Trophoblast cell (in vitro differentiated cells and primary cell): Measurements from ENCODE around the gene MRPL53.
A peak's percentile ranks its signal among the peaks of the same experiment; 100 is the strongest.

Experiments
- DNase-seq, 2 donors: peaks; one replicate each; pipeline ENCODE4 v3.0.0-alpha.2; 2016
- H2AFZ ChIP-seq: 2 replicates; pipeline ENCODE4 v1.6.1; 2013; ENCODE audit warnings: low read length, moderate library complexity, mild to moderate bottlenecking; ENCODE audit not compliant: insufficient read depth, poor library complexity
- H2AK5ac ChIP-seq: 2 replicates; pipeline ENCODE4 v1.6.1; 2013; ENCODE audit warnings: mild to moderate bottlenecking, low read length
- H2BK120ac ChIP-seq: 2 replicates; pipeline ENCODE4 v1.6.1; 2013; ENCODE audit warnings: low read length, mild to moderate bottlenecking, moderate library complexity; ENCODE audit not compliant: insufficient read depth, poor library complexity
- H2BK12ac ChIP-seq: 2 replicates; pipeline ENCODE4 v1.6.1; 2013; ENCODE audit warnings: mild to moderate bottlenecking, low read length, moderate library complexity
- H2BK5ac ChIP-seq: 2 replicates; pipeline ENCODE4 v1.6.1; 2013; ENCODE audit warnings: low read length, low read depth, moderate library complexity, mild to moderate bottlenecking; ENCODE audit not compliant: poor library complexity
- H3K14ac ChIP-seq: 2 replicates; pipeline ENCODE4 v1.6.1; 2013; ENCODE audit warnings: mild to moderate bottlenecking, low read length
- H3K18ac ChIP-seq: 2 replicates; pipeline ENCODE4 v1.6.1; 2013; ENCODE audit warnings: mild to moderate bottlenecking, low read length
- H3K23ac ChIP-seq: 2 replicates; pipeline ENCODE4 v1.6.1; 2013; ENCODE audit warnings: low read length
- H3K27ac ChIP-seq: 2 replicates; pipeline ENCODE4 v1.5.1; 2013; ENCODE audit warnings: low read depth, mild to moderate bottlenecking, inconsistent platforms, low read length, moderate library complexity
- H3K27me3 ChIP-seq: 2 replicates; pipeline ENCODE4 v1.6.1; 2013; ENCODE audit warnings: inconsistent platforms, mild to moderate bottlenecking, low read length, moderate library complexity; ENCODE audit not compliant: insufficient read depth
- H3K36me3 ChIP-seq, 2 experiments: 1 replicate in 1 of 2; 2 replicates in 1 of 2; pipeline ENCODE4 v1.6.1; 2013; ENCODE audit warnings: low read length in 2 of 2, mild to moderate bottlenecking in 2 of 2, moderate library complexity in 1 of 2; ENCODE audit not compliant: insufficient read depth in 2 of 2, control insufficient read depth in 1 of 2
- H3K4ac ChIP-seq: 2 replicates; pipeline ENCODE4 v1.6.1; 2013; ENCODE audit warnings: low read depth, mild to moderate bottlenecking, low read length, moderate library complexity
- H3K4me1 ChIP-seq, 2 experiments: 1 replicate in 1 of 2; 2 replicates in 1 of 2; pipeline ENCODE4 v1.6.1; 2013; ENCODE audit warnings: low read length in 2 of 2, mild to moderate bottlenecking in 2 of 2, moderate library complexity in 1 of 2; ENCODE audit not compliant: insufficient read depth in 2 of 2, control insufficient read depth in 1 of 2
- H3K4me2 ChIP-seq: 2 replicates; pipeline ENCODE4 v1.6.1; 2013; ENCODE audit warnings: inconsistent platforms, mild to moderate bottlenecking, low read length, moderate library complexity
- H3K4me3 ChIP-seq: 2 replicates; pipeline ENCODE4 v1.5.1; 2013; ENCODE audit warnings: mild to moderate bottlenecking, low read depth, low read length, inconsistent platforms
- H3K79me1 ChIP-seq: one replicate; pipeline ENCODE4 v1.6.1; 2013; ENCODE audit warnings: low read length
- H3K79me2 ChIP-seq: 2 replicates; pipeline ENCODE4 v1.6.1; 2013; ENCODE audit warnings: low read length, mild to moderate bottlenecking; ENCODE audit not compliant: control insufficient read depth, insufficient read depth, poor library complexity
- H3K9ac ChIP-seq: 2 replicates; pipeline ENCODE4 v1.6.1; 2013; ENCODE audit warnings: mild to moderate bottlenecking, low read length
- H3K9me3 ChIP-seq: 2 replicates; pipeline ENCODE4 v1.6.1; 2013; ENCODE audit warnings: low read depth, mild to moderate bottlenecking, control low read depth, inconsistent platforms, low read length; ENCODE audit not compliant: insufficient read depth
- H4K12ac ChIP-seq: 2 replicates; pipeline ENCODE4 v1.6.1; 2013; ENCODE audit warnings: low read depth, mild to moderate bottlenecking, low read length, moderate library complexity
- H4K8ac ChIP-seq: 2 replicates; pipeline ENCODE4 v1.6.1; 2013; ENCODE audit warnings: low read depth, mild to moderate bottlenecking, low read length, moderate library complexity
- H4K91ac ChIP-seq: one replicate; pipeline ENCODE4 v1.6.1; 2013; ENCODE audit warnings: low read depth, mild to moderate bottlenecking, low read length, moderate library complexity
- WGBS: extraction: QIAGEN DNeasy Blood & Tissue Kit; methylation state at CpG from one replicate; pipeline ENCODE4 v1.1.7; 2013; ENCODE audit warnings: missing lambda C conversion rate; ENCODE audit not compliant: insufficient read length, insufficient coverage; ENCODE audit errors: extremely low coverage; 5-methylcytosine and 5-hydroxymethylcytosine counted together

MRPL53 gene

DNA sequence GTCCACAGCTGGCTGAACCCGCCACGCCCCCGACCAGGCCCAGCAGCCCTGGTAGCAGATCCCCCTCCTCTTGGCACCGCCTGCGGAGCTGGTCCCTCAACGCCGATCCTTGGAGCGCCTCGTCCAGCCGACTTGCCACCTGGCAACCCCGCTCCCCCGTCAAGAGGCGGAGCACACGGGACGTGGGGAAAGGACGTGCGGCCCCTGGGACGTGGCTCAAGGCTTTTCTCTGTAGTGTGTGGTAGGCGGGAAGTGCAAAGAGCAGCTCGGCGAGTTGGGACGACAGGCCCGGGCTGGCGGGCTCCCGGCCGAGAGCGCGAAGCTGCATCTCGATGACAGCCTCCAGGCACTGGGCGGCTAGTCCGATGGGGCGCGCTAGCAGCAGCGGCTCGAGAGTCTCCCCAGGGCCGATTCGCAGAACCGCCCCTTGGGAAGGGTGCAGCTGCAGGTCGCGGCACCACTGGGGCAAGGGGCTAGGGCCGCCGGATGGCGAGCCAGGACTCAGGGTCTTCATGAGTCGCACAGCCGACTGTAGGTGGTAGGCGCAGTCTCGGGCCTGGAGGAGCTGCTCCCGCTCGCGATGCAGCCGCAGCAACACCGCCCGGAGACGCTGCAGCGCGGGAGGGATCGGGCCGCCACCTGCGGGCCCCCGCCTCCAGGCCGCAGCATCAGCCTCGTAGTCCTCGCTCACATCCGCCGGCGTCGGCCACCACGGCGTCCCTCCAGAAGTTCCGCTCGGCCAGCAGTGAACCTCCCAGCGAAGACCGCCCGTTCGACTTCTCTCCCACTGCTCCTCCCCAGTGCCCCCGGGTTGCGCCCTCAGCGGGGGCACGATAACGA is 9.7 kb upstream of the MRPL53 start:
- H3K79me2 ChIP-seq: peaks cover 9% of the 10 kb centered on the region
- WGBS: no CpG with 5 or more reads among the region's 80 CpGs
- H3K27me3 ChIP-seq: no peaks in the 10 kb centered on the region
- no peak overlapping the region for H2BK12ac ChIP-seq
- H3K23ac ChIP-seq: no peak overlapping the region
- H2BK5ac ChIP-seq: no peak overlapping the region
- peaks cover 9 to 10% of the 10 kb centered on the region in 2 experiments for H3K4me1 ChIP-seq
- no peaks in the 10 kb centered on the region for H3K9me3 ChIP-seq
- H4K12ac ChIP-seq: peak overlapping the region; percentile 2
- peak overlapping the region; percentile 34 for H4K91ac ChIP-seq
- H3K27ac ChIP-seq: peak overlapping the region; percentile 65
- H3K14ac ChIP-seq: peak overlapping the region; percentile 34
- peak; percentile 36 to 60 for DNase-seq
- peaks cover 13 to 14% of the 10 kb centered on the region in 2 experiments for H3K36me3 ChIP-seq
- H2AFZ ChIP-seq: peak overlapping the region; percentile 78
- H3K4me2 ChIP-seq: peak overlapping the region; percentile 66
- H2BK120ac ChIP-seq: peak overlapping the region; percentile 40
- peak overlapping the region; percentile 71 for H4K8ac ChIP-seq
- peak overlapping the region; percentile 51 for H3K4ac ChIP-seq
- peak overlapping the region; percentile 89 for H3K9ac ChIP-seq
- H3K18ac ChIP-seq: peak overlapping the region; percentile 54
- H3K4me3 ChIP-seq: peak overlapping the region; percentile 94
- H2AK5ac ChIP-seq: peak overlapping the region; percentile 9
- H3K79me1 ChIP-seq: peaks cover 11% of the 10 kb centered on the region

GRCh38 chr2:74481431-74481830 is 9.0 kb upstream of the MRPL53 start:
- peak overlapping the region; percentile 89 for H3K9ac ChIP-seq
- peak overlapping the region; percentile 71 for H4K8ac ChIP-seq
- no peak for DNase-seq
- no CpG with 5 or more reads among the region's 3 CpGs for WGBS
- no peak overlapping the region for H2BK120ac ChIP-seq
- no peak overlapping the region for H3K14ac ChIP-seq
- no peak overlapping the region for H3K23ac ChIP-seq
- no peak overlapping the region for H3K4me3 ChIP-seq
- H3K4ac ChIP-seq: peak overlapping the region; percentile 51
- no peaks in the 10 kb centered on the region for H3K27me3 ChIP-seq
- H3K36me3 ChIP-seq: peaks cover 12 to 14% of the 10 kb centered on the region in 2 experiments
- H4K91ac ChIP-seq: no peak overlapping the region
- H3K18ac ChIP-seq: peak overlapping the region; percentile 21
- H2BK5ac ChIP-seq: no peak overlapping the region
- peaks cover 11% of the 10 kb centered on the region for H3K79me1 ChIP-seq
- peak overlapping the region; percentile 66 for H3K4me2 ChIP-seq
- no peak overlapping the region for H2BK12ac ChIP-seq
- no peak overlapping the region for H2AK5ac ChIP-seq
- H3K9me3 ChIP-seq: no peaks in the 10 kb centered on the region
- H3K79me2 ChIP-seq: peaks cover 9% of the 10 kb centered on the region
- H3K27ac ChIP-seq: no peak overlapping the region
- H4K12ac ChIP-seq: peak overlapping the region; percentile 1
- no peak overlapping the region for H2AFZ ChIP-seq
- H3K4me1 ChIP-seq: peaks cover 9 to 10% of the 10 kb centered on the region in 2 experiments

DNA sequence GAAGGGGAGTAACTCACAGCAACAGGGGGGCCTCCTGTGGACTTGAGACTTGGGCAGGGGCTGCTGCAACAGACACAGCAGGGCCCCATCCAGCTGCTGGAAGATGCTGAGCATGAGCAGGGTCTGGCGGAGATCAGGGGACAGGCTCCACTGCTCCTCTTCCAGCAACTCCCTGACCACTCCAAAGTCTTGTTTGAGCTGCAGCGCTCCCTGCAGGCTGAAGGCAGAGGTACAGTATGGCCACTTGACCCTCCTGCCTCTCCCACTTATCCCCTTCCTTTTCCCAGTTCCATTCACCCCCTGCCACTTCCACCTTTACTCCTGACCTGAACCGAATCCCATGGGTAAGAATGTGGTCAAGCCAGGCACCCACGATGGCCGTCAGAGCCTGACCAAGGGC is 2.4 kb upstream of the MRPL53 start:
- peaks cover 9% of the 10 kb centered on the region for H3K79me1 ChIP-seq
- no CpG with 5 or more reads among the region's 5 CpGs for WGBS
- H3K23ac ChIP-seq: no peak overlapping the region

DNA sequence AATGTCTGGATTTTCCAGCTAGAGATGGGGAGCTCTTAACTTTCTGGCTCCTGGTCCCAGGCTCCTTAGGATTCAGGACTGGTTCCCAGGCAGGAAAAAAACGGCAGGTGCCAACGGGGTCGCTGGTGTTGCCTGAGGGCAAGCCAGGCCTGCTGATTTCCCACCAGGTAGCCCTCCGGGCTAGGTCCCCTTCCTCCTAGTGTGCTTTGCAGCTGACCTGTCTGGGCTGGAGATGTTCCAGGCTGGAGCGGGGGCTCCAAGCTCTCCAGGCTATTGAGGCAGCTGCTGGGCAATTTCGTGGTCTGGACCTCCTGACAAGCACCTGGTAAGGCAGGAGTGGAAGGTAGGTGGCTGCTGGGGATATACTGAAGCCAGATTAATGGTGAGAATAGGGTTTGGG is 2.0 kb upstream of the MRPL53 start:
- Histone ChIP-seq H2BK12ac (no peak overlapping the region), H3K14ac (no peak overlapping the region), H2BK5ac (no peak overlapping the region), H2AK5ac (no peak overlapping the region), H3K4me3 (no peak overlapping the region), H3K27me3 (no peaks in the 10 kb centered on the region), H3K79me2 (peaks cover 3% of the 10 kb centered on the region), H4K8ac (no peak overlapping the region), H3K9ac (no peak overlapping the region), H3K4me1 (peaks cover 5 to 7% of the 10 kb centered on the region in 2 experiments), H3K23ac (no peak overlapping the region), H3K27ac (no peak overlapping the region), H3K79me1 (peaks cover 9% of the 10 kb centered on the region), H3K9me3 (peaks cover 1% of the 10 kb centered on the region), H3K4ac (no peak overlapping the region), H4K91ac (no peak overlapping the region), H3K18ac (no peak overlapping the region), H2BK120ac (no peak overlapping the region), H2AFZ (no peak overlapping the region), H3K4me2 (no peak overlapping the region), H4K12ac (no peak overlapping the region), H3K36me3 (peaks cover 19% of the 10 kb centered on the region in 2 experiments)
- DNase-seq: no peak
- no CpG with 5 or more reads among the region's 6 CpGs for WGBS

More for the DNA sequence above, 2.4 kb upstream of the MRPL53 start:
- Histone ChIP-seq H4K91ac (no peak overlapping the region), H3K18ac (no peak overlapping the region), H2AFZ (no peak overlapping the region), H3K4me2 (no peak overlapping the region), H3K9ac (no peak overlapping the region), H3K4me1 (peaks cover 5 to 7% of the 10 kb centered on the region in 2 experiments), H4K12ac (no peak overlapping the region), H3K9me3 (peaks cover 1% of the 10 kb centered on the region), H3K27me3 (no peaks in the 10 kb centered on the region), H2BK5ac (no peak overlapping the region), H3K36me3 (peaks cover 19 to 21% of the 10 kb centered on the region in 2 experiments), H3K27ac (no peak overlapping the region), H4K8ac (no peak overlapping the region), H2BK12ac (no peak overlapping the region), H3K4ac (no peak overlapping the region), H3K4me3 (no peak overlapping the region), H2BK120ac (no peak overlapping the region), H2AK5ac (no peak overlapping the region), H3K79me2 (peaks cover 3% of the 10 kb centered on the region), H3K14ac (no peak overlapping the region)
- no peak for DNase-seq
